GM18498 (cell line): ENCODE measurements around the gene ANKRD65.
"Not testable (repeated sequence)": the region's sequence is repeated elsewhere in the genome, so short reads cannot be mapped to it uniquely, and the experiment has no call there.

Source experiments
- ATAC-seq: cut with Tn5 transposase; IDR thresholded peaks from one replicate; pipeline ENCODE4 v1.9.1; 2021; ENCODE audit warnings: mild to moderate bottlenecking, moderate library complexity; ENCODE audit not compliant: unreplicated experiment

Gene ANKRD65

DNA sequence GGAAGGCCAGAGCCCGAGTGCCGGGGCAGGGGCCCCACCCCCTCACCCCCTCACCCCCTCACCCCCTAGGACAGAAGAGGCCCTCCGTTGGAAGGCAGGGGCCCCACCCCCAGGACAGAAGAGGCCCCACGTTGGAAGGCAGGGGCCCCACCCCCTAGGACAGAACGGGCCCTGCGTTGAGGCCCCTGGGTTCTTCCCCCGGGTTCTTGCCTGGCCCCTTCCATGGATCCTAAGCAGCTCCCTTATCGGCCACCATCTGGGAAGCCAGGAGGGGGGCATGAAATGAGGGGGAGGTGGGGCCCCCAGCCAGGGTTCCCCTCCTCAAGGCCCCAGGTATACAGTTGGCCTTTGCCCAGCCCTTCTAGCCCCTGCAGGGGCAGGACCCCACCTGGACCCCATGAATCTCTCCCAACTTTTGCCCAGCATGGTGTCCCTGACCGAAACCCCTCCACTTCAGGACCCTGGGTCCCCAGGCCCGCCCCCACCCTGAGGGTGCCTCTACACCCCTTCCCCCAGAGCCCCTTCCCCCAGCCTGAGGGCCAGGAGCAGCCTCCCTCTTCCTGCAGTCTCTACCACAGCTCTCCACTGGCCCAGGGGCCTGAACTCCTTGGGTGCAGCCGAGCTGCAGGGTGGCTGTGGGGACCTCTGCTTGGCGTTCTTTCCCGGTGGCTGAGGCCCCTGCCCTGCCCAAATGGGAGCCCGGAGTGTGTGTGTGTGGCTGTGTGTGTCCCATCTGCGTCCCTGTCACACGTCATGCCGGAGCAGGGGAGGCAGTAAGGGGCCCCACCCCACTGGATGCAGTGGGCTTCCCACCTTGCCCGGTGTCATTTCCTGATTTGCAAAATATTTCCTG, 10.1 kb upstream of the ANKRD65 start:
- ATAC-seq: no peak

DNA sequence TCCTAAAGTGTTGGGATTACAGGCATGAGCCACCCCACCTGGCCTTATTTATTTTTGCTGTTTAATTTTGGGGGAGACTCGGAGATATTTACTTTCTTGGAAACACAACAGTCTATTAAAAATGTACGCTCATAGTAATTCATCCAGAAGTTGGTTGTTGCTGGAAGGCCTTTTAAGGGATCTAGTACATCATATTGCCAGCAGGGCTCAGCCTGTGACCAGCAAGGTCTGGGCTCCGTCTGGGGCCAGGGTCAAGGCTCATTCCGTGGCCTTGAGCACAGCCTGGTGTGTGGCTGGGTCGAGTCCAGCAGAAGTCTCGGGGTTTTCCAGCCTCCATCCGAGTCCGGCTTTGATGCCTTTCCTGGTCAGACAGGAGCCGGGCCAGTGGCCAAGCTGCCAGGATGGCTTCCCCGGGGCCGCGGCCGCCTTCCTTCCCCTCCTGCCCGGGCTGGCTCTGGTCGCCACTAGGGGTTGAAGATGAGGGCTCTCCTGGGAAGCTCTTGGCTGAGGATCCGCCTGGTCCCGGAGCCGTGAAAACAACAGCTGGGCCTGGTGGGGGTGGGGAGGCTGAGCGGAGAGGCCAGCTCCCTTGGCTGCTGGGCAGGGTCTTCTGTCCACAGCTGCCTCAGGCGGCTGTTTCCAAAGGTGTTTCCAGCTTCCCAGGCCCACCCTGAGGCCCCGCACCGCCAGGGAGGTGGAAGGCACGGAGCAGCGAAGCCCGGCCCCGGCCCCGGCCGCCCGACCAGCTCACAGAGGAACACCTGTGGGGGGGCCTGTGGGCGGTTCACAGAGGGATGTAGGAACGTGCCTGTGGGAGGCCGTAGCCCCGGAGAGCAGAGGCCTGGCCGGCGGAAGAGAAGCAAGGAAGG, 9.3 kb upstream of the ANKRD65 start:
- ATAC-seq: no peak

DNA sequence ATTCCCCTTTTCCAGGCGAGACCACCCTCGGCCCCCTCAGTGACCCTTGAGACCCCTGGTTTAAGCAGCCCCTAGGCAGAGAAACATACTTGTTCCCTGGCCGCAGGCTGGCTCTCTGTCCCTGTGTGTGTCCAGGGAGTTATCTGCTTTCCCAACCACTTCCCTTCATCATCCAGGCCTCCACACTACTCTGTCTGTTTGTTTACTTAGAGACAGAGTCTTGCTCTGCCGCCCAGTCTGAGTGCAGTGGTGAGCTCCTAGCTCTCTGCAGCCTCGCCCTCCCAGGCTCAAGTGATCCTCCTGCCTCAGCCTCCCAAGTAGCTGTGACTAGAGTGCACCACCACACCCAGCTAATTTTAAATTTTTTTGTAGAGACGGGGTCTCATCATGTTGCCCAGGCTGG, 8.6 kb upstream of the ANKRD65 start:
- no peak for ATAC-seq

DNA sequence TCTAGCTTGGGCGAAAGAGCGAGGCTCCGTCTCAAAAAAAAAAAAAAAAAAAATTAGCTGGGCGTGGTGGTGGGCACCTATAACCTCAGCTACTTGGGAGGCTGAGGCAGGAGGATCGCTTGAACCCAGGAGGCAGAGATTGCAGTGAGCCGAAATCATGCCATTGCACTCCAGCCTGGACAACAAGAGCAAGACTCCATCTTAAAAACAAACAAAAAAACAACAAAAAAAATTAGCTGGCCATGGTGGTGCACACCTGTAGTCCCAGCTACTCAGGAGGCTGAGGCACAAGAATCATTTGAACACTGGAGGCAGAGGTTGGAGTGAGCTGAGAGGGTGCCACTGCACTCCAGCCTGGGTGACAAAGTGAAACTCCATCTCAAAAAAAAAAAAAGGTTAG, 7.9 kb upstream of the ANKRD65 start:
- ATAC-seq: not testable (repeated sequence)

DNA sequence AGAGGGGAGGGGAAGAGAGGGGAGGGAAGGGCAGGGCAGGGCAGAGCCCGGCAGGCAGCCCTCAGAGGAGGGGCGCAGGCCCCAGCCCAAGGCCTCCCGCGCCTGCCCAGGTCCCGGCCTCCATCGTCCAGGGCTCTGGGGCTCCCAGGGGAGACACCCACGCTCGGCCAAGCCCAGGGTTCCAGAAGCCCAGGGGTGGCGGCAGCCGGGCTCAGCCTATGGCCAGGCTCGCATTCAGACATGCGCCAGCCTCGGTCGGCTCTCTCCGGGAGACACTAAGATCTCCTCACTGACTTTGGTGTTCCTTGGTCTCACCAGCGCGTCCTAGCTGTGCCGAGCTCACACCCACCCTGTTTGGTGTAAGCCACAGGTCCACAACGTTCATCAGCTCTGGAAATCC, 7.1 kb upstream of the ANKRD65 start:
- ATAC-seq: no peak

DNA sequence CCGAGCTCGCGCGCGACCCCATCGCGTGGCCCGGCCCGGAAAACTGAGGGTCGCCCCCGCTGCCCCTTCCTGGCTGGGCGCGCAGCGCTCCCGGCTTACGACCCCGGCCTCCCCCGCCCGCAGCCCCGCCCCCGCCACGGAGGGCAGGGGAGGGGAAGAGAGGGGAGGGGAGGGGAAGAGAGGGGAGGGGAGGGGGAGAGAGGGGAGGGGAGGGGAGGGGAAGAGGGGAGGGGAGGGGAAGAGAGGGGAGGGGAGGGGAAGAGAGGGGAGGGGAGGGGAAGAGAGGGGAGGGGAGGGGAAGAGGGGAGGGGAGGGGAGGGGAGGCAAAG, 6.7 kb upstream of the ANKRD65 start:
- no peak for ATAC-seq

DNA sequence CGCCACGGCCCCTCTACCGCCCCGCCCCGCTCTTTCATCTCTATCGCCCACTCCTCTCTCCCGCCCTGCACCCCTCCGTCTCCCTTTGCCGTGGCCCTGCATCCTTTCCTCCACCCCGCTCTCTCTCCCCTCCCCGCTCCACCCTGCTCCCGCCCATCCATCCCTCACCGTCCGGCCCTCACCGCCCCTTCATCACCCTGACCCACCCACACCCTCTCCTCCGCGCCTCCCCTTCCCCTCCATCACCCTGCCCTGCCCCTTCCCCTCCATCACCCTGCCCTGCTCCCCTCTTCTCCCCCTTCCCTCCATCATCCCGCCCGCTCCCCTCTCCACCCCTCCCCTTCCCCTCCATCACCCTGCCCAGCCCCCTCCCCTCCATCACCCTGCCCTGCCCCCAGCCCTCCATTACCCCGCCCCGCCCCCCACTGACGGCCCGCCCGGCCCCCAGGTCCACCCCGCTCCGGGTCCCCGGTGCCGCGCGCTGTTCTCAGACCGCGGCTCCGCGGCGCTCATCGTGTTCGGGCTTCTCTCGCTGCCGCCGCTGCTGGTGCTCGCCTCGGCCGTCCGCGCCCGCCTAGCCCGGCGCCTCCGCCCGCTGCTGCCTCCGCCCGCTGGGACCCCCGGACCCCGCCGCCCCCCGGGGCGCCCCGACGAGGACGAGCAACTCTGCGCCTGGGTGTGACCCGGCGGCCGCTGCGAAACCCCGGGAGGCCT, 6.2 kb upstream of the ANKRD65 start:
- no peak for ATAC-seq

DNA sequence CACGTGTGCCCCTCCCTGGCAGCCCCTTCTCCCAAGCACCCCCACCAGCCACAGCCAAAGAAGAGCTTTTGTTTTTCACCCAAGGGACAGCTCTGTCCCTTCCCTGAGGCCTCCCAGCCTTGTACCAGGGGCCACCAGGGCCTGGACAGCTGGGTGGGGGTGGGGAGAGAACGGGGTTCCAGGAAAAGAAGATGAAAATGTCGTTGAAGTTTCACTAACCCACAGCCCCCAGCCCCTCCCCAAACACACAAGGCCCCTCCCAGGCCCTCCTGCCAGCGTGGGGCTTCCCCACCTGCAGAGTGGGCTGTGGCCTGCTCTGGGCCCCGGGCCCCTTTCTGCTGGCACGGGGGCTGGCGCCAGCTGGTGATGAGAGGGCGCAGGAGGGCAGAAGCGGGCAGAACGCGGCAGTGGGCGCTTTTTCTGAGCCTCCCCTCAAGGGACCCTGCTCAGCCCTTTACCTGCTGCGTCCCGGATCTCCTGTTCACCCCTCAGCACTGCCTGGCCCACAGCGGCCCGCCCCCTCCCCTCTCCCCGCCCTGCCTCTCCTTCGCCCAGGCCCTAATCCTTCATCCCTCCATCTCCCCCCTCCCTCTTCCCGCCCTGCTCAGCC, 5.5 kb upstream of the ANKRD65 start:
- ATAC-seq: no peak

DNA sequence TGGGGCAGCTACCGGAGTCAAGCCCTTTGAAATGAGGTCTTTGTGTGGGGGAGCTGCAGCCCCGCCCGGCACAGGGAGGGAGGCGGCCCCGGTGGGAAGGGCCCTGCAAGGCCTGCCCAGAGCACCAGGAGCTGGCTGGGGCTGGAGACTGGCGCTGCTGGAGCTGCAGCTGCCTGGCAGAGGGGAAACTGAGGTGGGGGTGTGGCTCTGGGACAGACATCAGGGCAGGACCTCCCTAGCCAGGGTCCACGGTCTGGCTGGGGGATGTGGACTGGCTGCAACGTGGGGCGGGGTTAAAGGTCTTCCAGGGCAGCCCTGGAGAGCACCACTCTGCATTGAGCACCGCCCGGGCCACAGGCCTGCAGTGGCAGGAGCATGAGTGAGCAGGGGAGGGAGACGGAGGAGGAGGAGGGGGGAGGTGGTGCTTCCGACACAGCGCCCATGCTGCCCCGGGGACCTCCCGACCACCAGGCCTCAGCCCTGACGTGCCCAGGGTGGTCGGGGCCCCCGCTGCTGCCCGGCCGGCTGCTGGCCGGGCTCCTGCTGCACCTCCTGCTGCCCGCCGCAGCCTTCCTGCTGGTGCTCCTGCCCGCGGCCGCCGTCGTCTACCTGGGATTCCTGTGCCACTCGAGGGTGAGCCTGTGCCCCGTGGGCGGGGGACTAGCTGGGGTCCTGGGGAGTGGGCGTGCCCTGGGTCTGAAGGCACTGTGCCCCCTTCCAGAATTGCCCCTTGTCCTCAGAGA, 4.8 kb upstream of the ANKRD65 start:
- no peak for ATAC-seq

DNA sequence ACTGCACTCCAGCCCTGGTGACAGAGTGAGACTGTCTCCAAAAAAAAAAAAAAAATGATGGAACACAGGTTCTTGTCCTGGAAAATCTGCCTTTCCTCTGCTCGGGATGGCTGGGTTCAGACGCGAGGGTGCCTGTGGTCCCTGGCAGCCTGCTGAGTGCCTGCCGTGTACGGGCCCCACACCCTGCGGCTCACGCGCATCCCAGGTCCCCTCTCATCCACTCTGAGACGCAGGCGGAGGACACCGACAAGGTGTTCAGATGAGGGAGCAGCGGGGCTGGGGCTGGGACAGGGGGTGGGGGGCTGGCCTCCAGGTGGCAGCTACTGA, 4.3 kb upstream of the ANKRD65 start:
- ATAC-seq: no peak

DNA sequence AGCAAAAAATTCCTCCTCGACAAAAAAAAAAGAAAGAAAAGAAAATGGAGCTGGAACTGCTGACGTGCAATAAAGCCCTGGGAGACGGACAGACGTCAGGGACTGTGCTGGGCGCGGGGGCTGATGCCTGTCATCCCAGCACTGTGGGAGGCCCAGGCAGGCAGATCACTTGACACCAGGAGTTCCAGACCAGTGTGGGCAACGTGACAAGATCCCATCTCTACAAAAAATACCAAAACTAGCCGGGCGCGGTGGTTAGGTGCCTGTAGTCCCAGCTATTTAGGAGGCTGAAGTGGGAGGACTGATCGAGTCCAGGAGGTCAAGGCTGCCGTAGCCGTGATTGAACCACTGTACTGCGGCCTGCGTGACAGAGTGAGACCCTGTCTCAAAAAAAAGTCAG, 3.6 kb upstream of the ANKRD65 start:
- ATAC-seq: no peak

DNA sequence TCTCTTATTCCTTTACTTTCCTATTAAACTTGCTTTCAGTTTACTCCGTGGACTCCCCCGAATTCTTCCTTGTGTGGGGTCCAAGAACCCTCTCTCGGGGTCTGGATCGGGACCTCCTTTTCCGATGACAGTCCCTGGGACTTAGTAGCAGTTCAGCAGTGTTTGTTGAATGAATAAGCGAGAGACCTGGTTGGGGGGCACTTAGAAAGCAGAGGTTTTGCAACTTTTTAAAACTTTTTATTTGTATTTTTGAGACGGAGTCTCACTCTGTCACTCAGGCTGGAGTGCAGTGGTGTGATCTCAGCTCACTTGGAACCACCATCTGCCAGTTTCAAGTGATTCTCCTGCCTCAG, 2.1 kb upstream of the ANKRD65 start:
- no peak for ATAC-seq

DNA sequence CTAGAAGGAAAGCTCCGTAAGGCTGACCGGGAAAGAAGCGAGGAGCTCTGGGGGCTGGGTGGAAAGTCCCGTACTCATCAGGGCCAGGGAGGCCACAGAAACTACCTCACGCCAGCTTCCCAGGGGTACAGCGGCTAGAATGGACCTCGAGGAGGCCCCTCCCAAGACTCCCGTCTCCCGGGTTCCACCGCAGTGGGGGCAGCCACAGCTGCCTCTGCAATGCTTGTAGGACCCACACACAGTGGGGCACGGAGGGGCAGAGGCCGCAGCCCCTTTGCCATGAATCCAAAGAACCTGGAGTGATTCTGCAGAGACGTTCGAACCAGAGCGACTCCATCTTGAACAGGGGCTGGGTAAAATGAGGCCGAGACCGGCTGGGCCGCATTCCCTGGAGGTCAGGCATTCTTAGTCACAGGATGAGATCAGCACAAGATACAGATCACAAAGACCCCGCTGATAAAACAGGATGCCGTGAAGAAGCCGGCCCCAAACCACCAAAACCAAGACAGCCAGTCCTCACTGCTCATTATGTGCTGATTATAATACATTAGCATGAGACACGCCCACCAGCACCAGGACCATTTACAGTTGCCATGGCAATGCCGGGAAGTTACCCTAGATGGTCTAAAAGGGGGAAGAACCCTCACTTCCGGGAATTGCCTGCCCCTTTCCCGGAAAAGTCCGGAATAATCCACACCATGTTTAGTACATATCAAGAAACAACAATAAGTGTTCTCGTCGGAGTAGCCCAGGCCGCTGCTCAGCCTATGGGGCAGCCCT, 1.6 kb upstream of the ANKRD65 start:
- no peak for ATAC-seq

DNA sequence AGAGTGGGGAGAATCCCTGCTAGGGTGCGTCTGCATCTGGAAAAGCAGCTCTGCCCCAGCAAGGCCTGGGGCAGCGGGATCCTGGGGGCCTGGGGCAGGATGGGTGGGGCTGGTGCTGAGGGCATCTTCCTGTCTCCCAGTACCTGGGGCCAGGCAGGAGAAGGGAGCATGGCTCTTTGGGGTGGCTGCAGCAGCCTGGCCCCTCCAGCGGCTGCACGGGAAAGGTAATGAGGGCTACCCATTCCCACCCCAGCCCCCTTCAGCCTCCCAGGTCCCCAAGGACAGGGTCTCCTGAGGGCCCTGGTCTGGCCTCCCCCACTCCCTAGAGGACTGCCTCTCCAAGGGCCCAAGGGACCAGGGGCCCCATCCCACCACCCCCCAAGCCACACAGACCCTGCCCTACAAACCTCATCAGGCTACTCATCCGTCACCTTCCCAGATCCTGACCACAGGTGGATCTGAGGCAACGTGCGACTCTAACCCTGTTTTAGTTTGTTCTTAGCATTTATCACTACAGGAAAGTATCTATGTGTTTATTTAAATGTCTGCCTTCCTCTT, 910 bp upstream of the ANKRD65 start:
- ATAC-seq: no peak

DNA sequence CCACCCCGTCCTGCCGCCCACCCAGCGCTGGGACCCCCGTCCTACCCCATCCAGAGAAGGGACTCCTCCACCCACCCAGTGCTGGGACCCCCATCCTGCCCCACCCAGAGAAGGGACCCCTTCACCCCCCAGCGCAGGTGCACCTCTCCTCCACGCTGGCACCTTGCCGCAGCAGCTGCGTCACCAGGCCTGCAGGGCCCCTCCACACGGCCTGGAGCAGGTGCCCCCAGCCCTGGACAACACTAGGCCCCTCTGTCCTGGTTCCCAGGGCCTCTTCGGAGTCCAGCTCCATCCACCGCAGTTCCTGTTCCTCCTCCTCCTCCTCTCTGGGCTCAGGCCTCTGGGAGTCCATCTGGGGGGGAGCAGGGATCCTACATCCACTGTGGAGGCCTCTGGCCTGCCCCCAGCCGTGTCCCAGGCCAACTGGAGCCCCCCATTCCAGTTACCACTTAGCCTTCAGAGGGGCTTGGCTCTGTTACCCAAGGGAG, 378 bp downstream of the ANKRD65 start:
- ATAC-seq: no peak

DNA sequence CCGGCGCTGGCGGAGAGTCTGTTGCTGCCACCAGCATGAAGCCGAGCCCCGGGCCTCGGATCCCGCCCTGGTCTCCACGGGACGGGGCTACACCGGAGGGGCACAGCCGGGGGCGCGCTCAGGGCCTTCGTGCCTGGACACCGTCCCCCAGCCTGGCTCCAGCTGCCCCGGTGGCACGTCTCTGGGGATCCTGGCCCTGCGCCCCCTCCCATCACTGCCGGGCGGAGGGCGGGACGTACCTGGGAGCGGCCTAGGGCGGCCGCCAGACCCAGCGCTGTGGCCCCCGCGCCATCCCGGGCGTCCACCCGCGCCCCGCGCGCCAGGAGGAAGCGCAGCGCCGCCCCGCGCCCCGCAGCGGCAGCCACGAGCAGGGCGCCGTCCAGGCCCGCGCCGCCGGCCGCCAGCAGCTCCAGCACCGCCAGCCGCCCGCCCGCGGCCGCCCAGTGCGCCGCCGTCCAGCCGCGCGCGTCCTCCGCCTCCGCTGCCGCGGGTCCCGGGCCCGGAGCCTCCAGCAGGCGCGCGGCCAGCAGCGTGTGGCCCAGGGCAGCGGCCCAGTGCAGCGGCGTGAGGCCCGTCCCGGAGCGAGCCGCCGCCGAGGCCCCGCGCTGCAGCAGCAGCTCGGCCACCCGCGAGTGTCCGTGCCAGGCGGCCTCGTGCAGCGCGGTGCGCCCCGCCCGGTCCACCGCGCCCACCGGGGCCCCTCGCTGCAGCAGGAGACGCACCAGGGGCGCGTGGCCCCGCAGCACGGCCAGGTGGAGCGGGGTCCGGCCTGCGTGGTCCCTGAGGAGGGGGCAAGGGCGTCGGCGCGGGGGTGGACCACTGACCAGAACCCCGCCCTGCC, 1.0 kb downstream of the ANKRD65 start:
- no peak for ATAC-seq

DNA sequence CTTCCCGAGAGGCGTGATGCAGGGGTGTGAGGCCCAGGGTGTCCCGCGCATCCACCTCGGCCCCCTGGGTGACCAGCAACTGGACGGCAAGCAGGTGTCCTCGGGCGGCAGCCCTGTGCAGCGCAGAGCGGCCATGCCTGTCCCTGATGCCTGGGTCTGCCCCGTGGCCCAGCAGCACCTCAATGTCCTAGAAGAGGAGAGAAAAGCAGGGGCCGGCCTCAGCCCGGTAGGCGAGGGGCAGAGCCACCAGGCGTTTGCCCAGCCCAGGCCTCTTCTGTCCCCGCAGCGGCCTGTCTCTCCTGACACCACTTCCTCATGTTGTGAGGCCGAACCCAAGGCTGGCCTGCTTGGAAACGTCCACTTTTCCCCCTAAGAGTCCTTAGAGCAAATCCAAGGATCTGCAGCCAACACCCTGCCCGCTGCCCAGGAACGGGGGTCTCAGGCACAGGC, 1.7 kb downstream of the ANKRD65 start:
- ATAC-seq: no peak
